Activated CD8-positive, alpha-beta memory T cell treated with anti-CD3 and anti-CD28 coated beads for 24 hours (primary cell): ENCODE results near the gene KRTAP19-5.
"Not testable (repeated sequence)": the region's sequence is repeated elsewhere in the genome, so short reads cannot be mapped to it uniquely, and the experiment has no call there.

ENCODE experiments used
- DNase-seq: peaks from one replicate; pipeline ENCODE4 v3.0.0-alpha.2; 2020

Gene KRTAP19-5

DNA sequence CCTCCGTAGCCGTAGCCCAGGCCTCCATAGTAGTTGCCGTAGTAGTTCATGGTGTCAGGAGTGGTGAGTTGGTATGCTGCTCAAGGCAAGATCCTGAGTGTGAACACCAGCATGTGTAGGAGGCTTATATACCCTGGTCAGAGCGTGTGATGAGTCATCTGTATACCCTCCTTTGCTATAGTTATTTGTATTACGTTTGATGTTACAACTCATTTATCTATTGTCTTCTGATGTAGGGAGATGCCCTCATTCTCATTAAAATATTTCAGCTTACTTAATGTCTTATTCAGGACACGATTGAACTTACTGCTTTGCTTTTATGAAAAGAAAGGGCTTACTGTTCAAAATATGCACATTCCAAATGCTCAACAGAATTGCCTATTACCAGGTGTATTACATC lies at the start of gene KRTAP19-5:
Gene KRTAP19-5, minus strand, starts transcription at position 101 of the 400 bp plus-strand sequence. Its CDS starts 51 bp downstream, at position 50.
- no peak for DNase-seq

DNA sequence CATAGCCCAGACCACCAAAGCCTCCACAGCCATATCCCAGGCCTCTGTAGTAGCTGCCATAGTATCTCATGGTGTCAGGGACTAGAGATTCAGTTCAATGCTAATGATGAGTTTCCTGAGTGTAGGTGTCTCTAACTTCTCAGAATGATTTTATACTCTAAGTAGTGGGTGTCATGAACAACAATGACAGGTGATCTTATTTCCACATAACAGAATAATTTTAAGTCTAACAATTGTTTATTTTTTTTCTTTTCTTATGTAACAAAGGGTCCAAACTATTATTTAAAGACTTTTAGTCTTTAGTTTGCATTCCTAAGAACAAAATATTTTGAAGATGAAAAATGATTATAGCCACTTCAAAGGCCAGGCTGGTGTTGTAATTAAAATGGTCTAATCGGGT lies 39.8 kb upstream of the KRTAP19-5 start, which contains the start of gene KRTAP19-6:
Gene KRTAP19-6, minus strand, starts transcription at position 101 of the 400 bp plus-strand sequence. Its CDS starts 31 bp downstream, at position 70.
- no peak for DNase-seq

DNA sequence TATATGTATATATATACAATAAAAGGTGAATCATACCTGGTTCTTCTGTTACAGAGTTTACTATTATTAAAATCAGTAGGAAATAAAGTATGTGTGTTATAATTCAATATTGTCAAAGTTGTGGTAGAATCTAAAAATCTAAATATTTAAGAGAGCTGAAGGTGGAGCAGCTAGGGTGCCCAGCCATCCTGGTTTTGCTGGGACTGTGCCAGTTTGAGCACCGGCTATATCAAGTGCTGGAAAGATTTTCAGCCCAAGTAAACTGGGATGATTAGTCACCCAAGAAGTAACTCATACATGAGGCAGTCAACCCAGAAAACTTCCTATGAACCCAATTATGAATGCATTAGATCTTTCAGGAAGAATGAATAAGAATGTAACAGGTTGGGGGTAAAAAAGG lies 16.9 kb upstream of the KRTAP19-5 start:
- no peak for DNase-seq

DNA sequence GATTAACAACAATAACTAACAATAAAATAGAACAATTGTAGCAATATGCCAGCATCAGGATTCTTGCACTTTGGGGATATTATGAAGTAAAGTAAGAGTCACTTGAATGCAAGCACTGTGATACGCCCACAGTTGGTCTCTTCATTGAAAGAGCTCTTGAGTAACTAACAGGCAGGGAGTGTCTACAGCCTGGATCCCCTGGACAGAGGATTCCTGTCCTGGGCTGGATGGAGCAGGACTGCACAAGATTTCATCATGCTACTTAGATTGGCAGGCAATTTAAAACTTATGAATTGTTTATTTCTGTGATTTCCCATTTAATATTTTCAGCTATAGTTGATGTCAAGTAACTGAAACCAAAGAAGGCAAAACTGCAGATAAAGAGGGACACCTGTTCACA lies 13.7 kb upstream of the KRTAP19-5 start:
- DNase-seq, result no peak

DNA sequence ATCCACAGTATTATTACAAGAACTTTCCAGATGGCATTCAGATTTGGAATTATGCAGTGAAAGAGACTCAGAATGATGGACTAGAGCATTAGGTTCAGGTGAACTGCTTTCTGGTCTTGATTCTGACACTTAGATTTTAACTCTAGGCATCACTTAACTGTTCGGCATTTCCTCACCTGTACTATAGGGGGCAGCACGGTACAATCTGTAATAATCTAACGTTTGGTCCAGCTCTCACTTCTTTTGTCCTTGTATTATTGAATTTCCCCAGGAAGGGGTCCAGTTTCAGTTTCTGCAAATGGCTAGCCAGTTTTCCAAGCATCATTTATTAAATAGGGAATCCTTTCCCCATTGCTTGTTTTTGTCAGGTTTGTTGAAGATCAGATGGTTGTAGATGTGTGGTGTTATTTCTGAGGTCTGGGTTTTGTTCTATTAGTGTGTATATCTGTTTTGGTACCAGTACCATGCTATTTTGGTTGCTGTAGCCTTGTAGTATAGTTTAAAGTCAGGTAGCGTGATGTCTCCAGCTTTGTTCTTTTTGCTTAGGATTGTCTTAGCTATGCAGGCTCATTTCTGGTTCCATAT lies 3.8 kb upstream of the KRTAP19-5 start:
- not testable (repeated sequence) for DNase-seq

GRCh38 chr21:30497065-30497464 lies 4.9 kb downstream of the KRTAP19-5 start, which contains the start of gene KRTAP19-4:
Gene KRTAP19-4, minus strand, starts transcription at chr21:30497165. Its CDS starts 55 bp downstream, at chr21:30497110.
- no peak for DNase-seq

- DNase-seq, result no peak
These were observed 9.9 kb downstream of the KRTAP19-5 start, which contains the start of gene KRTAP19-3 for GRCh38 chr21:30491963-30492428. Gene KRTAP19-3, minus strand, starts transcription at chr21:30492013. Its CDS starts 56 bp downstream, at chr21:30491957.

DNA sequence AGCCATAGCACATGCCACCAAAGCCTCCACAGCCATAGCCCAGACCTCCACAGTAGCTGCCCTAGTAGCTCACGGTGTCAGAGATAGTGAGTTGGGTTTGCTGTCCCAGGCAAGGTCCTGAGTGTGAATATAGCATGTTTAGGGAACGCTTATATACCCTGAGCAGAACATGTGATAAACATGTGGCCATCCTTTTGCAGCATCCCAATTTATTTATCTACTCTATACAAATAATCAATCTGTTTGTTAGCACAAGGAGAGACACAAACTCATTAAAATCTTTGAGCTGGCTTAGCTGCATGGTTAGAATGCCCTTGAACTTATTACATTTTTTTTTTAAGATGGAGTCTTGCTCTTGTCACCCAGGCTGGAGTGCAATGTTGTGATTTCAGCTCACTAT lies 14.6 kb downstream of the KRTAP19-5 start, which contains the start of gene KRTAP19-2:
Gene KRTAP19-2, minus strand, starts transcription at position 101 of the 400 bp plus-strand sequence. Its CDS starts 88 bp downstream, at position 13.
- DNase-seq, result no peak

DNA sequence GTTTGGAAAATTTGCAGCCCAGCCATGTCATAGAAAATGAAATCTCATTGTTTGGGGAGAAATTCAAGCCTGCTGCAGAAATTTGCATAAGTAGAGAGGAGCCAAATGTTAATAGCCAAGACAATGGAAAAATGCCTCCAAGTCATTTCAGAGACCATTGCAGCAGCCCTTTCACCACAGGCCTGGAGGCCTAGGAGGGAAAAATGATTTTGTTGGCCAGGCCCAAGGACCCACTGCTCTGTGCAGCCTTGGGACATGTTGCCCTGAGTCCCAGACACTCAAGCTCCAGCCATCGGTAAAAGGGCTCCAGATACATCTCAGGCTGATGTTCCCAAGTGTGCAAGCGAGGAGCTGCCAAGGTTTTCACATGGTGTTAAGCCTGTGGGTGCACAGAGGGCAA lies 15.8 kb downstream of the KRTAP19-5 start:
- DNase-seq, result no peak

DNA sequence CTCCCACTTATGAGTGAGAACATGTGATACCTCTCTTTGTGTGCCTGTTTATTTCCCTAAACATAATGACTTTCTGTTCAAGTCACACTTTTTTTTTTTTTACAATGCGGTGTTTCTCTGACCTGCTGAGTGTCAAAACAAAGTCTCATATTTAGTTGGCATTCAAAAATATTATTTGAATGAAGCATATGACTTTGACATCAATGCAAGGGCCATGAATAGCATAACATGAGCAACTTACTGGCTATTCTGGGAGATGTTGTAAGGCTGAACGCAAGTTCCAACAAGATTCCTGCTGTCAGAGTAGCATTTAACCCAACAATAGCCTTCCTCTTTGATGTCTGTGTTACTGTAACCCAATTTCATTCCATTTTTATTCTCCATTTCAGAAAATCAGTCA lies 19.8 kb downstream of the KRTAP19-5 start:
- DNase-seq, result no peak

DNA sequence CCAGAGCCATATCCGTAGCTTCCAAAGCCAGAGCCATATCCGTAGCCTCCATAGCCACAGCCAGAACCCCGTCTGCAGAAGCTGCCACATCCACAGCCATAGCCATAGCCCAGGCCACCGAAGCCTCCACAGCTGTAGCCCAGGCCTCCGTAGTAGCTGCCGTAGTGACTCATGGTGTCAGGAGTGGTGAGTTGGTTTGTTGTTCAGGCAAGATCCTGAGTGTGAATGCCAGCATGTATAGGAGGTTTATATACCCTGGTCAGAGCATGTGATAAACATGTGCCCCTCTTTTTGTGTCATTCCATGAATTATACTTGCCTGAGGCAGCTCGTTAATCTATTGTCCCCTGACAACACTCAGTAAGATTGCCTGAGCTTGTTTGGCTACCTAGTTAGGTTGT lies 21.8 kb downstream of the KRTAP19-5 start, which contains the start of gene KRTAP19-1:
Gene KRTAP19-1, minus strand, starts transcription at position 223 of the 400 bp plus-strand sequence. Its CDS starts 50 bp downstream, at position 173.
- no peak for DNase-seq

- no peak for DNase-seq
These were observed 22.7 kb downstream of the KRTAP19-5 start for GRCh38 chr21:30479259-30479658.

- DNase-seq, result no peak
These were observed 23.9 kb downstream of the KRTAP19-5 start for GRCh38 chr21:30478004-30478403.

GRCh38 chr21:30468900-30469714 lies 32.8 kb downstream of the KRTAP19-5 start:
- no peak for DNase-seq

GRCh38 chr21:30463713-30464112 lies 38.2 kb downstream of the KRTAP19-5 start:
- no peak for DNase-seq
